ENCODE data around the gene AHNAK. TPM values are rescaled to one million over a fixed set of nuclear protein-coding genes. Genes with fewer than 3 reads are reported as not detected.
"Not testable (repeated sequence)": the region's sequence is repeated elsewhere in the genome, so short reads cannot be mapped to it uniquely, and the experiment has no call there.

Gene AHNAK
- total RNA-seq, 2 donors from 2014 or later: 458 to 631 TPM

DNA sequence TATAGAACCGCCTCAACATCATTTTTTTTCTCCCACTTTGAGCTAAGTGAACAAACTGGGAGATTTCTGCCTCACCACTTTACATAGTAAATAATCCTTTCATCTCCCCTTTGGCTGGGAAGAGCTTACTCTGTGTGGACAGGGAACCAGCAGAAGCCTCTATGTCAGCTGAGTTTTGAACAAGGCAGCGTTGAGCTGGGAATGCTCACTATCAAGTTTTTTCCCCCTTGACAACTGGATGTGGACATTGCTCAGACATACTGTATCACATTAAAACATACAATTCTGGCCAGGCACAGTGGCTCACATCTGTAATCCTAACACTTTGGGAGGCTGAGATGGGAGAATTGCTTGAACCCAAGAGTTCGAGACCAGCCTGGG, 46.0 kb downstream of the AHNAK start:
- no peak overlapping the region for H3K4me3 ChIP-seq
- intact Hi-C loops (cut with DNase I): no loop called here
- no peaks in the 10 kb centered on the region for H3K9me3 ChIP-seq
- H3K4me1 ChIP-seq: peaks cover 8% of the 10 kb centered on the region
- no peak for DNase-seq
- H3K36me3 ChIP-seq: no peaks in the 10 kb centered on the region
- H3K27ac ChIP-seq: peak overlapping the region; percentile 73
- no peak for TF ChIP-seq CTCF (IDR thresholded peaks at IDR 0.05)
- H3K27me3 ChIP-seq: no peaks in the 10 kb centered on the region
- H3K9ac ChIP-seq (ENCODE audit: low read depth in 2 of 2, low read length in 2 of 2): no peak overlapping the region

DNA sequence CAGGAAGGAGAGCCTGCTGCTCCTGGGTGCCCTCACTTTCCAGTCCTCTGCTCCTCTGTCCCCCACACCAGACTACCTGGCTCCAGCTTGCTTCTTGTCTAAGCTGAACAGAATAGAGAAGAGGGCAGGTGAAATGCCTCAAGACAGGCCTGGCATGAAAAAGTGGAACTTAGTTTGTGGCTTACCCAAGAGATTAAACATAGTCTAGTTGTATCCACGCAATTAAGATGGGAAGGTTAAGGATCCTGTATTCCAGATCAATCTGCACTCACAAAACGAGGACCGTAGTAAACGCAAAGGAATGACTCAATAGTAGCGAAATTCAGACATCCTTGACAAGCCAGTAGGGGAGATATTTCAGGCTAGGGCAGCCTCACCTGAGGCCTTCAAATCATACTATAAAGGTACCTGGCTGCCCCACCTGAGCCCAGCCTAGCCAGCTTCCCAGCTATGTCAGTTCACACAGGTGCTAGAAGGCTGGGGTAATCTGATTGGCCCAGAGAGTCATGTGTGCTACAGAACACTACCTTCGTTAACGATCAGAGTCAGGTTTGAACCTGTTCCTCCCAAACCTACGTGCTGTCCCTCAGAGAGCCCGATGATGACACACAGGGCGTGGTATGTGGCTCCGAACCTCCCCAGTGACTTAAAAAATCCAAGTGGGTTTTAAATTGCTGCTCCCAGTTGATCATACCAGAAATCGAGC, 46.5 kb downstream of the AHNAK start:
- Histone ChIP-seq H3K27me3 (no peaks in the 10 kb centered on the region), H3K9ac (ENCODE audit: low read depth in 2 of 2, low read length in 2 of 2) (peak overlapping the region in 1 of 2 donors; percentile 13), H3K36me3 (no peaks in the 10 kb centered on the region), H3K9me3 (no peaks in the 10 kb centered on the region), H3K4me3 (no peak overlapping the region), H3K27ac (peak overlapping the region; percentile 73), H3K4me1 (peaks cover 6% of the 10 kb centered on the region)
- TF ChIP-seq CTCF (IDR thresholded peaks at IDR 0.05): no peak
- peak; percentile 90 for DNase-seq
- intact Hi-C loops (cut with DNase I): loop anchor here (5.0 to 10.0 kb wide), 3 partner anchors 42 to 75 kb away; no protein-coding TSS in a partner anchor

DNA sequence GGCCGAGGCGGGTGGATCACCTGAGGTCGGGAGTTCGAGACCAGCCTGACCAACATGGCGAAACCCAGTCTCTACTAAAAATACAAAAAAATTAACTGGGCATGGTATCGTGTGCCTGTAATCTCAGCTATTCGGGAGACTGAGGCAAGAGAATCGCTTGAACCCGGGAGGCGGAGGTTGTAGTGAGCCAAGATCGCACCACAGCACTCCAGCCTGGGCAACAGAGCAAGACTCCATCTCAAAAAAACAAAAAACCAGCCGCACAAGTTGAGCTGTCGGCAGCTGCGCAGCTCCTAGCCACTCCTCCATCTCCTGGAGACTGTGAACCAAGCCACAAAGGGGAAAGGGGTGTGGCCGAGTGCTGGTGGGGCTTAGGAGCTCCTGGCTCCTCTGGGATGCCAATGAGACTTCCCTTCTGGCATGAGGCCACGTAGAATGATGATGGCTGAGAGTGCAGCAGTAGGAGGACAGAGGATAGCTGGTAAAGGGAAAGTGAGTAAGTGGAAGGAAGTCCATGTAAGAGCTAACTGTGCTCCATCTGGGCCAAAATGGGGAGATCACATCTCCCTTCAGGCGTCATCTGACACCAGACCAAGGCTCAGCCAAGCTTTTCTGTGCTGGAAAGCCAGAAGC, 47.2 kb downstream of the AHNAK start:
- Histone ChIP-seq H3K9ac (ENCODE audit: low read depth in 2 of 2, low read length in 2 of 2) (peak overlapping the region in 1 of 2 donors; percentile 13), H3K27ac (peak overlapping the region; percentile 73)
- not testable (repeated sequence) for H3K4me1 ChIP-seq, H3K9me3 ChIP-seq, H3K4me3 ChIP-seq, H3K27me3 ChIP-seq, H3K36me3 ChIP-seq
- intact Hi-C loops (cut with DNase I): loop anchor here (5.0 to 10.0 kb wide), 3 partner anchors 43 to 75 kb away; no protein-coding TSS in a partner anchor
- peak; percentile 89 for DNase-seq

DNA sequence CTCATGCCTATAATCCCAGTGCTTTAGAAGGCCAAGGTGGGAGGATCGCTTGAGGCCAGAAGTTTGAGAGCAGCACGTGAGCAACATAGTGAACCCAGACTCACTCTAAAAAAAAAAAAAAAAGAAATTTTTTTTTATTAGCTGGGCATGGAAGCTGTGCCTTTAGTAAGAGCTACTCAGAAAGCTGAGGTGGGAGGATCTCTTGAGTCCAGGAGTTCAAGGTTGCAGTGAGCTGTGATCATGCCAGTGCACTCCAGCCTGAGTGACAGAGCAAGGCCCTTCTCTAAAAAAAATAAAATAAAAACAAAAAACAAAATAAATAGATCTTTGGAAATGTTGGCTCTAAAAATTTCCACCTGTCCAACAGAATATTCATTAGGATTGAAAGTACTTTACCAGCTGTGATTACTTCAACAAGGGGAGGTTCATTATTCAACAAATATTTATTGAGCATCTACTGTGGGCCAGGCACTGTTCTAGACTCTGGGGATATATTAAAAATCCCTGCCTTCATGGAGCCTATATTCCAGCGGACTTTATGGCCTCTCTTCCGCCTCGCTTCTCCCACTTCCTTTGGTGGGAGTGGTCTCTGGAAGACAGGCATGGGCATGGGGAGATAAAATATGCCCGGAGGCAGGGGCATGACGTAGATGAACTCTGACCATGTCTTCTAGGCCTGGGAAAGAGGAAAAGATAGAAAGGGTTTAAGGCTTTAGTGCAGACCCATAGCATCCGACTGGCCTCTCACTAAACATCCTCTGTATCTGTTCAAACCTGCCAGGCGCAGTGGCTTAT, 47.9 kb downstream of the AHNAK start:
- Histone ChIP-seq H3K36me3 (no peaks in the 10 kb centered on the region), H3K9ac (ENCODE audit: low read depth in 2 of 2, low read length in 2 of 2) (no peak overlapping the region), H3K9me3 (no peaks in the 10 kb centered on the region), H3K27me3 (no peaks in the 10 kb centered on the region), H3K4me1 (peaks cover 3% of the 10 kb centered on the region), H3K27ac (peak overlapping the region; percentile 73), H3K4me3 (no peak overlapping the region)
- no peak for TF ChIP-seq CTCF (IDR thresholded peaks at IDR 0.05)
- intact Hi-C loops (cut with DNase I): loop anchor here (5.0 to 10.0 kb wide), 3 partner anchors 44 to 74 kb away; no protein-coding TSS in a partner anchor
- no peak for DNase-seq

DNA sequence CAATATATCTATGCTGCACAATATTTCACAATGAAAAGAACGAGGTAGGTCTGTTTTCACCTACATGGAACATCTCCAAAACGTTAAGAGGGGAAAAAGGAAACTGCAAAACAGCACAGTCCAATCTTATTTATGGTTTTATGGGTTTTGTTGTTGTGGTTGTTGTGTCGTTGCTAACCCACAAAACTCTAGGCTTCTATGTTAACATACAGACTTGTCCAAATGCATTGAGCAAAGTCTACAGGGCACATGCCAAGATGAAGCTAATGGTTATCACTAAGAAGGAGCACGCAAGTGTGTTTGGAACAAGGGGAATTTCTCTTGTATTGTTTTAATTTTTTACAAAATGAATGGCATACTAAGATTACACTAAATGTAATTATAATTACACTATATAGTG, 48.6 kb downstream of the AHNAK start:
- no peaks in the 10 kb centered on the region for H3K27me3 ChIP-seq
- DNase-seq: no peak
- no peak overlapping the region for H3K9ac ChIP-seq (ENCODE audit: low read depth in 2 of 2, low read length in 2 of 2)
- no peaks in the 10 kb centered on the region for H3K9me3 ChIP-seq
- H3K4me1 ChIP-seq: peaks cover 3% of the 10 kb centered on the region
- peak overlapping the region; percentile 28 for H3K27ac ChIP-seq
- intact Hi-C loops (cut with DNase I): loop anchor here (5.0 to 10.0 kb wide), 3 partner anchors 44 to 73 kb away; no protein-coding TSS in a partner anchor
- H3K4me3 ChIP-seq: no peak overlapping the region
- H3K36me3 ChIP-seq: no peaks in the 10 kb centered on the region
- no peak for TF ChIP-seq CTCF (IDR thresholded peaks at IDR 0.05)
